PFSK-1 (cell line): Measurements from ENCODE around the gene OR51B4.

Source experiments
- FOXP2 ChIP-seq: optimal IDR thresholded peaks from 2 replicates; pipeline ENCODE3; 2011; ENCODE audit warnings: borderline replicate concordance, control low read depth, inconsistent platforms; ENCODE audit not compliant: insufficient read depth; ENCODE audit errors: extremely low read length, extremely low read depth
- POLR2AphosphoS5 ChIP-seq: IDR thresholded peaks from 2 replicates; pipeline ENCODE4 v1.6.1; 2012; ENCODE audit warnings: low read depth, mild to moderate bottlenecking, control low read depth, low read length, moderate library complexity
- SIN3A ChIP-seq: IDR thresholded peaks from 2 replicates; pipeline ENCODE4 v1.6.1; 2012; ENCODE audit warnings: mild to moderate bottlenecking, low read length, moderate library complexity, borderline replicate concordance; ENCODE audit not compliant: insufficient read depth
- TAF1 ChIP-seq: IDR thresholded peaks from 2 replicates; pipeline ENCODE4 v1.6.1; 2012; ENCODE audit warnings: low read length, control low read depth, borderline replicate concordance; ENCODE audit not compliant: insufficient read depth
- TF ChIP-seq, protein P1 (sequence below), 2 experiments: IDR thresholded peaks; 2 replicates each; pipeline versions ENCODE4 v1.6.1 to v1.8.0; 2011 to 2012; ENCODE audit warnings: low read depth in 2 of 2, low read length in 2 of 2, control low read depth in 1 of 2, inconsistent platforms in 1 of 2, mild to moderate bottlenecking in 1 of 2, moderate library complexity in 1 of 2; ENCODE audit not compliant: insufficient read depth in 1 of 2

- TF ChIP-seq POLR2AphosphoS5: no peak
- TF ChIP-seq, protein P1, sequence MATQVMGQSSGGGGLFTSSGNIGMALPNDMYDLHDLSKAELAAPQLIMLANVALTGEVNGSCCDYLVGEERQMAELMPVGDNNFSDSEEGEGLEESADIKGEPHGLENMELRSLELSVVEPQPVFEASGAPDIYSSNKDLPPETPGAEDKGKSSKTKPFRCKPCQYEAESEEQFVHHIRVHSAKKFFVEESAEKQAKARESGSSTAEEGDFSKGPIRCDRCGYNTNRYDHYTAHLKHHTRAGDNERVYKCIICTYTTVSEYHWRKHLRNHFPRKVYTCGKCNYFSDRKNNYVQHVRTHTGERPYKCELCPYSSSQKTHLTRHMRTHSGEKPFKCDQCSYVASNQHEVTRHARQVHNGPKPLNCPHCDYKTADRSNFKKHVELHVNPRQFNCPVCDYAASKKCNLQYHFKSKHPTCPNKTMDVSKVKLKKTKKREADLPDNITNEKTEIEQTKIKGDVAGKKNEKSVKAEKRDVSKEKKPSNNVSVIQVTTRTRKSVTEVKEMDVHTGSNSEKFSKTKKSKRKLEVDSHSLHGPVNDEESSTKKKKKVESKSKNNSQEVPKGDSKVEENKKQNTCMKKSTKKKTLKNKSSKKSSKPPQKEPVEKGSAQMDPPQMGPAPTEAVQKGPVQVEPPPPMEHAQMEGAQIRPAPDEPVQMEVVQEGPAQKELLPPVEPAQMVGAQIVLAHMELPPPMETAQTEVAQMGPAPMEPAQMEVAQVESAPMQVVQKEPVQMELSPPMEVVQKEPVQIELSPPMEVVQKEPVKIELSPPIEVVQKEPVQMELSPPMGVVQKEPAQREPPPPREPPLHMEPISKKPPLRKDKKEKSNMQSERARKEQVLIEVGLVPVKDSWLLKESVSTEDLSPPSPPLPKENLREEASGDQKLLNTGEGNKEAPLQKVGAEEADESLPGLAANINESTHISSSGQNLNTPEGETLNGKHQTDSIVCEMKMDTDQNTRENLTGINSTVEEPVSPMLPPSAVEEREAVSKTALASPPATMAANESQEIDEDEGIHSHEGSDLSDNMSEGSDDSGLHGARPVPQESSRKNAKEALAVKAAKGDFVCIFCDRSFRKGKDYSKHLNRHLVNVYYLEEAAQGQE (IDR thresholded peaks at IDR 0.05; ENCODE audit: insufficient read depth in 1 of 2, low read depth in 2 of 2, low read length in 2 of 2): no peak
- no peak for TF ChIP-seq TAF1
- TF ChIP-seq SIN3A: no peak
- TF ChIP-seq FOXP2: no peak
These were observed 25.0 kb downstream of the OR51B4 start for GRCh38 chr11:5276697-5277096.
